Liver (tissue), 9 donors: ENCODE results near the gene DZIP1L. TPM values are rescaled to one million over a fixed set of nuclear protein-coding genes. Genes with fewer than 3 reads are reported as not detected.

Experiments used
- DNase-seq: peaks from one replicate; pipeline ENCODE4 v3.0.0-alpha.2; 2017; ENCODE audit warnings: low spot score
- H3K27ac ChIP-seq, 2 donors: one replicate each; pipeline ENCODE4 v1.7.0; 2013; ENCODE audit warnings: inconsistent platforms in 2 of 2, low read length in 2 of 2, control low read depth in 1 of 2, low read depth in 1 of 2, mild to moderate bottlenecking in 1 of 2
- H3K27me3 ChIP-seq, 4 donors: one replicate each; pipeline versions ENCODE4 v1.6.1 to v1.7.0; 2013; ENCODE audit warnings: low read length in 3 of 4, inconsistent platforms in 1 of 4, mild to moderate bottlenecking in 1 of 4, moderate library complexity in 1 of 4; ENCODE audit not compliant: control insufficient read depth in 4 of 4, insufficient read depth in 4 of 4
- H3K36me3 ChIP-seq, 4 donors: one replicate each; pipeline versions ENCODE4 v1.6.1 to v1.7.0; 2013; ENCODE audit warnings: low read length in 3 of 4, mild to moderate bottlenecking in 3 of 4, low read depth in 1 of 4, moderate library complexity in 1 of 4; ENCODE audit not compliant: control insufficient read depth in 4 of 4, insufficient read depth in 3 of 4
- H3K4me1 ChIP-seq, 4 donors: one replicate each; pipeline versions ENCODE4 v1.6.1 to v1.7.0; 2013; ENCODE audit warnings: low read length in 3 of 4, mild to moderate bottlenecking in 3 of 4, moderate library complexity in 1 of 4; ENCODE audit not compliant: control insufficient read depth in 4 of 4, insufficient read depth in 4 of 4
- H3K4me3 ChIP-seq, 3 donors: one replicate each; pipeline versions ENCODE4 v1.6.1 to v1.7.0; 2013; ENCODE audit warnings: low read length in 3 of 3, control low read depth in 1 of 3, low read depth in 1 of 3, mild to moderate bottlenecking in 1 of 3
- H3K9ac ChIP-seq, 2 donors: one replicate each; pipeline ENCODE4 v1.7.0; 2013; ENCODE audit warnings: low read length in 2 of 2, mild to moderate bottlenecking in 2 of 2, moderate library complexity in 2 of 2, control low read depth in 1 of 2, low read depth in 1 of 2
- H3K9me3 ChIP-seq, 4 donors: one replicate each; pipeline versions ENCODE4 v1.6.1 to v1.7.0; 2013; ENCODE audit warnings: low read length in 3 of 4; ENCODE audit not compliant: control insufficient read depth in 4 of 4
- CTCF ChIP-seq: fragments of 150-350 bp; IDR thresholded peaks from 2 replicates; pipeline ENCODE4 v1.5.1; 2017; ENCODE audit warnings: improper control_type of control experiment, low read depth, low read length; ENCODE audit not compliant: missing input control
- FOXA1 ChIP-seq: IDR thresholded peaks from 2 replicates; pipeline ENCODE4 v1.6.1; 2016; ENCODE audit warnings: antibody characterized with exemption
- FOXA2 ChIP-seq: IDR thresholded peaks from 2 replicates; pipeline ENCODE4 v1.6.1; 2016; ENCODE audit warnings: antibody characterized with exemption
- GABPA ChIP-seq, 2 donors: IDR thresholded peaks in 1 of 2; conservative IDR thresholded peaks in 1 of 2; 2 replicates each; pipeline ENCODE4 v1.6.1; 2016; ENCODE audit warnings: antibody characterized with exemption in 2 of 2, mild to moderate bottlenecking in 1 of 2, moderate library complexity in 1 of 2
- HNF4A ChIP-seq, 2 donors: conservative IDR thresholded peaks; 2 replicates each; pipeline ENCODE4 v1.6.1; 2016; ENCODE audit warnings: antibody characterized with exemption in 2 of 2, mild to moderate bottlenecking in 2 of 2
- HNF4G ChIP-seq: IDR thresholded peaks from 2 replicates; pipeline ENCODE4 v1.6.1; 2016; ENCODE audit warnings: antibody characterized with exemption
- JUND ChIP-seq, 2 donors: IDR thresholded peaks; 2 replicates each; pipeline ENCODE4 v1.6.1; 2016; ENCODE audit warnings: antibody characterized with exemption in 2 of 2
- NR2F2 ChIP-seq: IDR thresholded peaks from 2 replicates; pipeline ENCODE4 v1.6.1; 2016; ENCODE audit warnings: antibody characterized with exemption
- RAD21 ChIP-seq, 2 donors: IDR thresholded peaks; 2 replicates each; pipeline ENCODE4 v1.6.1; 2016; ENCODE audit warnings: antibody characterized with exemption in 2 of 2, mild to moderate bottlenecking in 2 of 2
- RXRA ChIP-seq, 2 donors: IDR thresholded peaks; 2 replicates each; pipeline ENCODE4 v1.6.1; 2017 to 2018; ENCODE audit warnings: antibody characterized with exemption in 2 of 2, mild to moderate bottlenecking in 1 of 2
- SP1 ChIP-seq: IDR thresholded peaks from 2 replicates; pipeline ENCODE4 v1.6.1; 2018; ENCODE audit warnings: antibody characterized with exemption, mild to moderate bottlenecking
- TAF1 ChIP-seq: conservative IDR thresholded peaks from 2 replicates; pipeline ENCODE4 v1.6.1; 2016; ENCODE audit warnings: antibody characterized with exemption, mild to moderate bottlenecking
- YY1 ChIP-seq: IDR thresholded peaks from 2 replicates; pipeline ENCODE4 v1.6.1; 2016; ENCODE audit warnings: antibody characterized with exemption, mild to moderate bottlenecking
- WGBS: extraction: QIAGEN DNeasy Blood & Tissue Kit; methylation state at CpG from one replicate; pipeline ENCODE4 v1.1.7; 2013; 5-methylcytosine and 5-hydroxymethylcytosine counted together
- polyA plus RNA-seq, 2 donors: library from polyadenylated mRNA; stranded (reverse) in 1 of 2; unstranded in 1 of 2; fragments of 200-250 nt in 1 of 2; fragments of >200 nt in 1 of 2; fragmentation: Nextera tagmentation in 1 of 2; extraction: Ambion mirVana in 1 of 2; gene quantifications; one replicate each; pipeline versions ENCODE4 v1.2.1 to v1.2.3, GENCODE V29; 2013 to 2015
- total RNA-seq, 2 donors: library from RNA; depleted of rRNA; stranded (reverse); fragments of >200 nt; gene quantifications; one replicate each; pipeline ENCODE4 v1.2.3, GENCODE V29; 2014
- TF ChIP-seq, protein P1 (sequence below): IDR thresholded peaks from 2 replicates; pipeline ENCODE4 v1.6.1; 2016; ENCODE audit warnings: antibody characterized with exemption, mild to moderate bottlenecking
- TF ChIP-seq, protein P2 (sequence below): IDR thresholded peaks from 2 replicates; pipeline ENCODE4 v1.6.1; 2016; ENCODE audit warnings: antibody characterized with exemption
- donor health status: healthy.
- donor health status: healthy.
- donor health status: healthy.
- donor health status: healthy.
- donor health status: healthy.

DZIP1L gene
- total and polyA plus RNA-seq, 4 donors = 0.62 to 5.9 (median 1.3) TPM

DNA sequence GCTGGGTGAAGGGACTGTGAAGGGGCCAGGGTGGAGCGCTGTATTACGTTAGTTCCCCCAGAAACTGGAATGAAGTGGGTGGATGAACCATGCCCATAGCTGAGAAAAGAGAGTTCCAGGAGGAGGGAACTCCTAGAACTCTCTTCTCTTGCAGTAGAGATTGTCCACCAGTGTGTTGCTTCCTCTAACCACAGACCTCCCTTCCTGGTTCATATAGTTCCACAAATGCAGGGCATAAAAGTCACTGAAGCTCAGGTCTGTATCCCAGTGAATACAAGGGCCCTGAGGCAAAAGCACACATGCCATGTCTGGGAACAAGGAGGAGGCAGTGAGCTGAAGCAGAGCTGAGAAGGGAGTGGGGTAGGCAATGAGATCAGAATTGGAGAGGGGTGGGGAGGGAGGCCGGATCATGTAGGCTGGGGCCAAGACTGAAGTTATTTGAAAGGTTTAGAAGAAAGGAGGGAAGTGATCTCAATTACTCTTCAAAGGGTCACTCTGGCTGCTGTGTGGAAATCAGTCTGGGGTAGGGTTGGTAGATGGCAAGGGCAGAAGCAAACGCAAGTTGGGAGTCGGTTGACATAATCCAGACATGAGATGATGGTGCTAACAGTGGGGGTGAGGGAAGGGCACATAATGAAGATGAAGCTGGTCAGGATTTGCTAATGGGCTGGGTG is 10.3 kb upstream of the DZIP1L start:
- no peak for DNase-seq
- H3K4me3 ChIP-seq = no peak overlapping the region

GRCh38 chr3:138124706-138125355 is 9.4 kb upstream of the DZIP1L start:
- Histone ChIP-seq H3K27ac (no peak overlapping the region), H3K9me3 (no peaks in the 10 kb centered on the region), H3K36me3 (no peaks in the 10 kb centered on the region), H3K4me3 (no peak overlapping the region), H3K27me3 (no peaks in the 10 kb centered on the region), H3K4me1 (no peaks in the 10 kb centered on the region), H3K9ac (no peak overlapping the region)
- TF ChIP-seq YY1 = no peak
- TF ChIP-seq HNF4G = no peak
- no peak for TF ChIP-seq RXRA (IDR thresholded peaks at IDR 0.05)
- WGBS = 81% methylated on average over 10 of the region's 10 CpGs
- DNase-seq = no peak

More for the DNA sequence above, 10.3 kb upstream of the DZIP1L start:
- 69% methylated on average over 5 of the region's 5 CpGs for WGBS
- H3K9me3 ChIP-seq = no peaks in the 10 kb centered on the region
- no peaks in the 10 kb centered on the region for H3K36me3 ChIP-seq
- peak overlapping the region in 1 of 2 donors; percentile 25 for H3K27ac ChIP-seq
- no peaks in the 10 kb centered on the region for H3K27me3 ChIP-seq
- no peak overlapping the region for H3K9ac ChIP-seq
- no peak for TF ChIP-seq JUND (IDR thresholded peaks at IDR 0.05)
- no peak for TF ChIP-seq HNF4G
- no peak for TF ChIP-seq CTCF
- no peak for TF ChIP-seq TAF1
- TF ChIP-seq, protein P1, sequence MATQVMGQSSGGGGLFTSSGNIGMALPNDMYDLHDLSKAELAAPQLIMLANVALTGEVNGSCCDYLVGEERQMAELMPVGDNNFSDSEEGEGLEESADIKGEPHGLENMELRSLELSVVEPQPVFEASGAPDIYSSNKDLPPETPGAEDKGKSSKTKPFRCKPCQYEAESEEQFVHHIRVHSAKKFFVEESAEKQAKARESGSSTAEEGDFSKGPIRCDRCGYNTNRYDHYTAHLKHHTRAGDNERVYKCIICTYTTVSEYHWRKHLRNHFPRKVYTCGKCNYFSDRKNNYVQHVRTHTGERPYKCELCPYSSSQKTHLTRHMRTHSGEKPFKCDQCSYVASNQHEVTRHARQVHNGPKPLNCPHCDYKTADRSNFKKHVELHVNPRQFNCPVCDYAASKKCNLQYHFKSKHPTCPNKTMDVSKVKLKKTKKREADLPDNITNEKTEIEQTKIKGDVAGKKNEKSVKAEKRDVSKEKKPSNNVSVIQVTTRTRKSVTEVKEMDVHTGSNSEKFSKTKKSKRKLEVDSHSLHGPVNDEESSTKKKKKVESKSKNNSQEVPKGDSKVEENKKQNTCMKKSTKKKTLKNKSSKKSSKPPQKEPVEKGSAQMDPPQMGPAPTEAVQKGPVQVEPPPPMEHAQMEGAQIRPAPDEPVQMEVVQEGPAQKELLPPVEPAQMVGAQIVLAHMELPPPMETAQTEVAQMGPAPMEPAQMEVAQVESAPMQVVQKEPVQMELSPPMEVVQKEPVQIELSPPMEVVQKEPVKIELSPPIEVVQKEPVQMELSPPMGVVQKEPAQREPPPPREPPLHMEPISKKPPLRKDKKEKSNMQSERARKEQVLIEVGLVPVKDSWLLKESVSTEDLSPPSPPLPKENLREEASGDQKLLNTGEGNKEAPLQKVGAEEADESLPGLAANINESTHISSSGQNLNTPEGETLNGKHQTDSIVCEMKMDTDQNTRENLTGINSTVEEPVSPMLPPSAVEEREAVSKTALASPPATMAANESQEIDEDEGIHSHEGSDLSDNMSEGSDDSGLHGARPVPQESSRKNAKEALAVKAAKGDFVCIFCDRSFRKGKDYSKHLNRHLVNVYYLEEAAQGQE = no peak
- TF ChIP-seq RAD21 (IDR thresholded peaks at IDR 0.05) = no peak
- no peak for TF ChIP-seq FOXA2
- H3K4me1 ChIP-seq = no peaks in the 10 kb centered on the region

DNA sequence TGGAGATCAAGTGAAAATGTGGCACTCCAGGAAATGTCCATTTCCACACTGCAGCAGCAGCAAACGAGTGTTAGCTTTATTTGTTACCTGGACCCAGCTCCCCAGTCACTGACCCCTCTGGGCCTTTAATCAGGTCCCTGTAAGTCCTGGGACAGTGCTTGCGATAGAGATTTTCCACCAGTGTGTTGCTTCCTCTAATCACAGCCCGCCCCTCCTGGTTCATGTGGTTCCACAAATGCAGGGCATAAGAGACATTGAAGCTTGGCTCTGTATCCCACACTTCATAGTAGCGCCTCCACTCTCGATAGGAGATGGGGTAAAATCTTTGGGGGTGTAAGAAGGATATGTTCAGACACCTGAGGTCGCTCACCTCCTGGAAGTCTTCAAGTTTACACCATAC is 8.8 kb upstream of the DZIP1L start:
- Histone ChIP-seq H3K36me3 (no peaks in the 10 kb centered on the region), H3K9me3 (no peaks in the 10 kb centered on the region), H3K27ac (no peak overlapping the region), H3K9ac (no peak overlapping the region), H3K4me3 (no peak overlapping the region), H3K27me3 (no peaks in the 10 kb centered on the region), H3K4me1 (no peaks in the 10 kb centered on the region)
- TF ChIP-seq GABPA (IDR thresholded peaks at IDR 0.05 in 1 of 2, conservative IDR thresholded peaks at IDR 0.05 in 1 of 2) = no peak
- no peak for TF ChIP-seq HNF4A (conservative IDR thresholded peaks at IDR 0.05)
- no peak for TF ChIP-seq NR2F2
- no peak for TF ChIP-seq HNF4G
- TF ChIP-seq, protein P2, sequence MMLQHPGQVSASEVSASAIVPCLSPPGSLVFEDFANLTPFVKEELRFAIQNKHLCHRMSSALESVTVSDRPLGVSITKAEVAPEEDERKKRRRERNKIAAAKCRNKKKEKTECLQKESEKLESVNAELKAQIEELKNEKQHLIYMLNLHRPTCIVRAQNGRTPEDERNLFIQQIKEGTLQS = no peak
- TF ChIP-seq, protein P1 = no peak
- no peak for TF ChIP-seq CTCF
- TF ChIP-seq FOXA1 = no peak
- TF ChIP-seq FOXA2 = no peak
- no peak for TF ChIP-seq YY1
- TF ChIP-seq SP1 = no peak
- no peak for DNase-seq
- 89% methylated on average over 6 of the region's 6 CpGs for WGBS
